ENCODE measurements around the gene RIT2.

RIT2 gene

DNA sequence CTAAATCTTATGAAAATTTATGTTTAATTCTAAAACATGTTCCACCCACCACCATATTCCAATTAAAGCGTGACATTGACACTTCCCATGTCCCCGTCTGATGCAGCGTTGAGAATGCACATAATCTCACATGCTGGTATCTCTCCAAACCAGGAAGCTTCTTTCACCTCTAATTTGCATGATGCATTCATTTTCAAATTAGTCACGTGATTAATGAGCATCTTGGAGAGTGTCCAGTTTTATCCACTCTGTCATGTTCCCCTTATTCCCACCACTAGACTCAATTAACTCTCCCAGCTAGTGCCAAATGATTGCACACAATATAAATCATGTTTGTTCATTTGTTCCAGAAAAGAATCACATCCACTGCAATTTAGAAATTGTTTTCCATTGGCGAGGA lies 105.8 kb downstream of the RIT2 start:
- DNase-seq: no peak

DNA sequence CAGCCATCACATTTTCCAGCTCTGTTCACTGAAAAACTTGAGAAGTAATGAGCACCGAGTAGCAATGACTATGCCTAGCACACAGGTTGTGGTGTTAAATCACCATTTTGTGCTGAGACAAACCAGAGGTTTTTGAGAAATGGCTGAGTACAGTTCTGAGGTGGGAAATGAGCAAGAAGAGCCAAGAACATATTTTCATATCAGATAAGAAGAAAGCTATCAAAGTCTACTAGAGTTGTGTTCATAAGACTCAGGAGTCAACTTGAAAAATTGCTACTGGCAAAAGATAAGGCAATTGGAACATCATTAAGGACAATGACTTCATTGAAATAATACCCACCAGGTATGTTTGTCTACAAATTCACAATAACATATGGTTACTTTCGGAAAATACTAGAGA lies 108.1 kb downstream of the RIT2 start:
- DNase-seq: no peak

DNA sequence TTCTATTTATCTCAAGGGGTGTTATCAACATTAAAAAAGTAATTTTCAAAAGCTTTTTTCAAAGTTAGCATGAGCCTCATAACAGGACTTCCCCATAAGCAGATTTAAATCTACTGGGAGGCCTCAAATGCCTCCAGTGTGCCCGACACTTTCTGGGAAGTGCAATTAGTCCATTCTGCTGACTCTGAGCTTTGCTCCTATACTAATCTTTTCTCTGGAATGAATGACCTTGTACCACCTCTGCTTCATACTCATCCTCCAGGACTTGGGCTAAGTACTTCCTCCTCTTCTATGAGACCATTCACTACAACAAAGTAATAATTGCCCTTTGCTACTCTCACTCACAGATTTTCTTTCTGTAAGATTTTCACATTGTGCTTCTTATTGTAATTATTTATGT lies 111.1 kb downstream of the RIT2 start:
- DNase-seq: no peak

DNA sequence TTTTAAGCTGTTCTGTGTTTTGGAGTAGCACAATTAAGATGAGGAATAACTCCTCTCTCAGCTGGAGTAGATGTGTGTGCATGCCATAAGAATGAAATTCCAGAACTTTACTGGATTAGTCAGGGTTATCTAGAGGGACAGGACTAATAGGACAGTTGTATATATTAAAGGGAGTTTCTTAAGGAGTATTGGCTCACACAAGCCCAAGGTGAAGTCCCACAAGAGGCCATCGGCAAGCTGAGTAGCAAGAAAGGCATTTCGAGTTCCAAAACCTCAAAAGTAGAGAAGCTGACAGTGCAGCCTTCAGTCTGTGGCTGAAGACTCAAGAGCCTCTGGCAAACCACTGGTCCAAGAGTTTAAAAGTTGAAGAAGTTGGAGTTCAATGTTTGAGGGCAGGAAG lies 113.7 kb downstream of the RIT2 start:
- DNase-seq: no peak

DNA sequence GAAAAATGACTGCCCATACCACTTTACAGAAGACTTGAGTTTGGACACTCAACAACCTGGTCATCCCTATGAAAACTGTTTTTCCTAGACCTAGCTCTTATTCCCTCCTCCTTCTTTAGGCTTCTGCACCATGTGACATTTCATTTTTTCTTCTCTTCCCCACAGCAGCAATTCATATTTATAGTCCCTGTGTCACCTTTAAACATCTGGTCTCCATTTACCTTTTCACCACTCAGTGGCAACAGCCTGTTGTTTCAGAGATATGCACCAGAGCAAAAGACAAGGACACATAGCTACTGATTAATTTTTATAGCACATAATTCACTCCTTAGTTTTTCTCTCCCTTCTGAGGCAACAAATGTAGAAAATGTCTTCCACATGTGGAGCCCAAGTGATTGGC lies 118.7 kb downstream of the RIT2 start:
- peak; percentile 23 for DNase-seq

DNA sequence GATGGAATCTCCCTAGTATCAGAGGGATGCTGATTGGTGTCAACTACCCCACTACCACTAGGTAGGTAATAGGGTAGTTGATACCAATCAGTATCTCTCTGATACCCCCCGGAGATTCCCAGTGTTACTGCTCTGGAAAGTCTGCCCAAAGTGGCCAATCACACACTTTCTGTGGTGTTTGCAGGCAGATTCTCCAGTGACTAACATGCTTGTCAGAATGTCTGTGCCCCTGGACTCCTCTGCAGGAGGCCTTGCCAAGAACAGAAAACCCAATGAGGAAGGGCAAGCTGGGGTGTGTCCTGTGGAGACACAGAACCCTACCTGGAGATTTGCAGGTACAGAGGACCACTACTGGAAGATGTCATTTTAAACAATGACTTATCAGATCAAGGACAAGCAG lies 135.1 kb downstream of the RIT2 start:
- DNase-seq: no peak

DNA sequence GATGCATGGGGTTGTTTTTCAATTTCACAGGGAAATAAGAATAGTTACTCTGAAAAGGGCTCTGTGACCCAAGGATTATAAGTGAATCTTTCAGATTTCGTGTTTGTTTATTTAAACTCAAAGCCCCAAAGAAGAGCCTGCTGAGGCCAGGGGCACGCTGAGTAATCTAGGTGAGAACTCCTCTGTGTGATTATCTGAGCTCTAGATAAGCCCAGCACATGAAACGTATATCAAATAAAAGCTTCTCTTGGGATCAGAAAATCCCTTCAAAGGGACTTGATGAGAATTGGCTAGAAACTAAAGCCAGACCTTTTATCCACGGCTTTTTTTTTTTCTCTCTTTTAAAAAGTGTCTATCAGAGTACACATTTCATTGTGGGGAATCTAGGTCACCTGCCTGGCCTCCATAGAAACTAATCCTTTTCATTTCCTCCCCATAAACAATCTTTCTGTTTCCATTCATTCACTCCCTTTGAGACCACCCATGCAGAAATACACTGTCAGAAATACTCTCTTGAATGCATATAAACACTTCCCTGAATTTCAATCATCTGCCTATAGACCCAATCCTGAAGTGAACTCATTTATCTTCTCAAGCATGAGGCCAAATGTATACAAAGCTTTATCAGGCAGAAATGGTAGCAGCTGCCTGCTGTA lies 137.4 kb downstream of the RIT2 start:
- peak; percentile 13 for DNase-seq

DNA sequence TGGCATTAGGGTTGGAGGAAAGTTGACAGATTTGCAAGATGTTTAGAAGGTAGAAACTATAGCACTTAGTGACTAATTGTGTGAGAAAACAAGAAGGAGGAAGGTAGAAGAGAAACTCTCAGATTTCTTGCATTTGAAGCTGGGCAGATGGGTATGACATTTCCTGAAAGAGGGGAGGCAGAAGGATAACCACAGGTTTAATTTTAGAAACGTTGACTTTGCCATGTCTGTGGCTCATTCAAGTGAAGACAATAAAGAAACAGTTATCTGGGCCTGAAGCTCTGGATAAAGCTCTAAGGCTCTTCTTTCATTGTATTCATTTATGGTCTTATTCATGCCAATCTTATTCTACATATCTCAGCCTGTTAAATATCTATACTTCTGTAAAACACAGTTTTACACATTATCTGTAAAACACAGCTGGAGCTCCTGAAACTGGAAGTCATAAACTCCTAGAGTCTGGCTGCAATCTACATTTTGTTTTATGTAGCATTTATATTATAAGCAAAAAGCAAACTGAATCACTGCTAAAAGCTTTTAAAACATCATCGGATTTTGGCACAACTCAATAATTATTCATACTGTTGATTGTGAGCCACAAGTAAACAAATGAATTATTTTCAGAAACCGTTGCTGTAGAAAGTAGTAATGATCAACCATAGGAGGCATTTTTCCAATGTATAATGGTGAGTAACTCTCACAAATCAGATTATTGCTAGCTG lies 138.5 kb downstream of the RIT2 start:
- no peak for DNase-seq

DNA sequence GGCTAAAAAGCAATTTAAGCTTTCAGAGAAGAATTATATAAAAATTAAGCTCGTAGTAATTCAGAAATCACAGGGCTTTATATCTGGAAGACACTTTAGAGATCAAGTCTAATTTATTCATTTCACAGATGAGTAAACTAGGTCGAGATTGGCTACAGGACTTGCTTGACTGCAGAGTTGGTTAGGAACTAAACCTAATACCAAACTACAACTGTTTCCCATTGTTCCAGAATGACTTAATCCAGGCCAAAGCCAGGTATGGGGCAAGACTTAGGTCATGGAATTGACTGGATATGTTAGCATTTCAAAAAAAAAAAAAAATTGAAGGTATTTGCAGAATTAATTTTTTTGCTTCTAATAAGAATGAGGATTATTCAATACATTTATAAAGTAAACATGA lies 146.1 kb downstream of the RIT2 start:
- no peak for DNase-seq

DNA sequence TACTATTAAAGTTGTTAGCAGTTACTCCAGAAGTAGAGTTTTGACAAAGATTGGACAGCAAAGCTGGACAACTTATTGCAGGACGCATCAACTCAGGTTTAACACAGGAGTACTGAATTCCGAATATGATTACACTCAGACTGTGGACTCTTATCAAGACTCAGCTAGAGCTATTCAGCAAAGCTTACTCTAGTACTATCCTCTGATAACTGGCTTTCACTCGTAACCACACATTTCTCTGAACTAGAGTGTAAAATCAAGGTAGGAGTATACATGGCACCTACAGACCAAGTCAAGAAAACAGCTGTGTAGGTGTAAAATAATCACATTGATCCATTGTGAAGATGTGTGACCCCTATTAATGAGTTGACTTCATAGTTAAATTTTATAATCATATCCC lies 154.2 kb downstream of the RIT2 start:
- DNase-seq: no peak

DNA sequence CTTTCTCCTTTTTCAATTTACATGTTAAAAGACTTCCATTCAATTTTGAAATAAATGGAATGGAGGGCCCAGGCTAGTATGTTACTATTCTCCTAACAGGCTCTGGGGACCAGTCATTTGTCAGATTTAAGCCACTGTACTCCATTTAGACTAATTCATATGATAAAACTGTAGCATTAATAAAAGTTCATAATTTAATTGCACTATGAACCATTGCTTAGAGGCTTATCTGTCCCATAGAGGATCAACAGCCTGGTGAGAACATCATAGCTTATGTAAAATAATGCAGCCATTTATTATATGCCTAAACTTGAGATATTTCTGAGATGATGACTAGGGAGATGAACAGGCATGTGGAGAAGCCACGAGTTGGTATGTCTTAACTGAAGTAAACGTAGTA lies 156.0 kb downstream of the RIT2 start:
- no peak for DNase-seq

DNA sequence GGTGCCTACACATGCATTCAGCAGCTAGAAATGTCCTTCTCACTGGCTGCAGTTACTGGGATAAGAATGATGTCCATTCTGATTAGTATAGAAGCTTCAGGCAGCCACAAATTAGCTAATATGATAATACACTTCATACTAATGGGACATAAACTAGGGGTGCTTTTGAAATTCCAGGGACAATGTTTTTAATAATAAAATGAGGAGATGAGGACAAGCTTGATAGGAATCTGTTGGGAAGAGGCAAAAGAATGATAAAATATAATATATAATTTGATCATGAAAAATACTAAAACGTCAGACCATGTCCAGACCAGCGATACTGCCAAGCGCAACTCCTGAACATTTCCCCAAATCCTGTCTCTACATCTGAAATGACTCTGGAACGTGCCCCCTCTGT lies 157.1 kb downstream of the RIT2 start:
- DNase-seq: no peak

DNA sequence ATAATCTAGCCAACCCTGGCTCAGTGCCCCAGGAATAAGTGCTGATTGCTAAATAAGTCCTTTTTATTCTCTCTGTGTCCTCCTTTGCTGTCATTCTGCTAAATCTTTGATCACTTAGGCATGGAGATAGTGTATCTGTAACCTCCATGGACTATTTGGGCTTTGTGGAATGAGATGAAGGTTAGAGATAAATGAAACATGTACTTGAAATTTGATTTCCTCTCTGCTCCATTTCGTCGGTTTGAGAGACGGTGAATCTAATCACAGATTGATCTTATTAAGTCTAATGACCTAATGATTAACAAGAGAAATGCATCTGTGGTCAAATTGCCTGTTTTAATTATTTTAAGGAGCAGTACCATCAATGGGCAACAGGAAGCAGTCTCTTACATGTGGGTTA lies 159.2 kb downstream of the RIT2 start:
- no peak for DNase-seq

DNA sequence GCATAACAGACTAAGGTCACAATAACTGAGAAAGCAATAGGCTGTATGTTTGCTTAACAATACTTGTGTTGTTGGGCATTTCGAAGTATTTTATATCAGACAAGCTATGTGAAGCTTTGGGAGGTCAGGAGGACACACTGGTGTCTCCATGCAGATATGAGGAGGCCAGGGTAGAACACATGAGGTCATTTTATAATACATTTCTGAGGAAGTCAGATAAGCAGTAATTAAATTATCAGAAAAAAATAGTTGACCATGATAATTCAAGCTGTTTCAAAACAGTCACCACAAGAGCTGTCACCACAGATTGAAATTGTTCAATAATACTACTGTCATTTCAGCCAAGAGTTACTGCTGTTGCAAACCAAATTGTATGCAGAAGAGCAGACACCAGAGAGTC lies 160.6 kb downstream of the RIT2 start:
- DNase-seq: no peak

DNA sequence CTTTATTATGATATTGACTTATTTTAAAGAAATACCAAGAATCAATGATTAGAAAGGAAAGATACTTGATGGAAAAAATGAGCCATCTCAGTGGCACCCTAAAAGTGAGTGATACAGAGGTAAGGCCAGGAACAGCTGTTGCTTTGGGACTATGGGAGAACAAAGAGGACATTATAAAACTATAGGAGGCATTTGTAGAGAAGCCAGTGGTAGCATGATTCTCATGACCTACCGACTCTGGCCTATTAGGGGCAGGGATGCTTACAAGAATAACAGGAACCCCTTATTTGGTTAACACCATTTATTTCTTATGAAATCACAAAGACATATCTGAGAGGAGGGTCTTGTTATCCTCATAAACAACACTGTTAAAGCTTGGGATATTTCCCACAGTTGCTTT lies 162.2 kb downstream of the RIT2 start:
- no peak for DNase-seq

DNA sequence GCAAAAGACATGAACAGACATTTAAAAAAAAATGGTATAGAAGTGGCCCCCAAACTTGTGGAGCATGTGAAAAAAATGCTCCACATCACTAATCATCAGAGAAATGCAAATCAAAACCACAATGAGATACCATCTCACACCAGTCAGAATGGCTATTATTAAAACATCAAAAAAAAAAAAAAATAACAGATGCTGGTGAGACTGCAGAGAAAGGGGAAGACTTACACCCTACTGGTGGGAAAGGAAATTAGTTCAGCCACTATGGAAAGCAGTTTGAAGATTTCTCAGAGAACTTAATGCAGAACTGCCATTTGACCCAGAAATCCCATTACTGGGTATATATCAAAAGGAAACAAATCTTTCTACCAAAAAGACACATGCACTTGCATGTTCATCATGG lies 164.8 kb downstream of the RIT2 start:
- no peak for DNase-seq

DNA sequence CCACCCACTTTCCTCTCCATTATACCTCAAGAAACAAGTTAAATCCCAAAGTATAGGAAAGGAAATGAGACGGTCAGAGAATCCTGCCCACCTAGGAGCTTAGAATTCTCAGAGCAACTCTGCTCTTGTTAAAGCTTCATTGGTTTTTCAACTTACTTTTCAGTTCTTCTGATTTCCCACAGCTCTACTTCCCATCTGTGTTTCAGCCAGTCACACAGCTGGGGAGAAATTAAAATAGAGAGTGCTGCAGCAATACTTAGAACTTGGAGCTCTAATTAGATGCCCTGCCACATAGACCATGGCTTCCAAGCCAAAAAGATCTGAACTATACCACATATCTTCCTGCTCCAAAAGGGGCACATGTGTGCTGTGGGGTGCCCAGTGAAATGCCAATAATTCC lies 166.7 kb downstream of the RIT2 start:
- no peak for DNase-seq

DNA sequence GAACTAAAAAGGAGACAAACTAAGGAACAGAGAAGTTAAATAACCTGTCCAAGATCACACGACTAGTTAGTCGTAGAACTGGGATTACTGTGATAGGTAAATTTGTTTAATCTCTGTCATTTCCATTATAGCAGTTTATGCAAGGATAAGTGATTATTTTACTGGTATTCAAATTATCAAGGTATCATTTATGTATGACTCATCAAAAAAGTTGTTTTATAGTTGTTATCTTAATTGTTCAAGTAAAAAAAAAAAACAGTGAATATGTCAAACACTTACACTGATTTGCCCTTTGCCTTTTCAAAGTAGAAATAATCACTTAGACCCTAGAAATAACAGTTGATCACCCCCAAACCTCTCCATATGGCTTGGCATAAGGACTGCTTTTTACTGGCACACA lies 173.6 kb downstream of the RIT2 start:
- no peak for DNase-seq

DNA sequence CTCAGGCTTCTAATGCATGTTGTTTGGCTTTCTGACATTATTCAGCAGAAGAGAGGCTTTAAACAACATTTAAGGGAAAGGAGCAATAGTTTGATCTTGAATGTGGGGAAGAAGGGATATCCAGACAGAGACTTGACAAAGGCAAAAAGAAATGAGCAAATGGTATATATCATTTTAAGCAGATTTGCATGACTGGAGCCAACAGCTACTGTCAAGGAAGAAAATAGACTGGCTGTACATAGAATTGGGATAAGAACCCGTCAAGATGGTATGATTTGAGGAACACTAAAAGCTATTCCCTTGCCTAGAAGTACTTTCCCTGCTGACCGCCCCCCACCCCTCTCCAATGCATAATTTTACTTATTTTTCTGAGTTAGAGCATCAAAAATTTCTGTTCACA lies 174.5 kb downstream of the RIT2 start:
- no peak for DNase-seq

DNA sequence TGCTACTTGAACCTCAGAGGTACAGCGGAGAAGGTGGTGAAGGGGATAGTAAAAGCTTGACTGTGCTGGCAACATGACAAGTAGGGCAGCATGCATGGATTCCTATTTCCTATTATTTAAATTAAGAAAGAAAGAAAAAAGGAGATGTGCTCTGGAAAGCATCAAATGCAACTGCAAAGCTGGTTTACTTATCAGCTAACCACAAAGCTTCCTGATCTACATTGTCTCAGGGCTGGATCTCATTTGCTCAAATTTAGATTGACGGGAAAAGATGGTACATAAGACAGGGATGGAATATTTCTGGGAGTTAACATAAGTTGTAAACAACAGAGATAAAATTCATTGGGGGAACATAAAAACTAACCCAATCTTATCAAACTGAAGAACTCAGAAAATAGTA lies 178.0 kb downstream of the RIT2 start:
- no peak for DNase-seq

DNA sequence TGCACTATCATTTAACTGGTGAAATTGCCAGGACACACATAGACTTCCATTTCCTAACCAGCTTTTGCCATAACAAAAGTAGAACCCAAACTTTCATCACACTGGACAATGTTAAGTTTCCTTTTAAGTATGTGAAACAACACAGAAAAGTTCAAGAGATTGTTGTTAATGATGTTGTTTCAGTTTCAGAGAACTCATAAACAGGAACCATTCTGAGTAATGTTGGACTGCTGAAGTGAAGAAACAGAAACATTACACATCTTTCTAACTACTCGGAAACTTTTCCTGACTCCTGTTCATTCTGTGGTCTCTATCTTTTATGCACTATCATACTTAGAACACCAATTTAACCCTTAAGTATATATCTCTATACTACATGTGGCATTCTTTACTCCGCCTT lies 179.2 kb downstream of the RIT2 start:
- DNase-seq: no peak

DNA sequence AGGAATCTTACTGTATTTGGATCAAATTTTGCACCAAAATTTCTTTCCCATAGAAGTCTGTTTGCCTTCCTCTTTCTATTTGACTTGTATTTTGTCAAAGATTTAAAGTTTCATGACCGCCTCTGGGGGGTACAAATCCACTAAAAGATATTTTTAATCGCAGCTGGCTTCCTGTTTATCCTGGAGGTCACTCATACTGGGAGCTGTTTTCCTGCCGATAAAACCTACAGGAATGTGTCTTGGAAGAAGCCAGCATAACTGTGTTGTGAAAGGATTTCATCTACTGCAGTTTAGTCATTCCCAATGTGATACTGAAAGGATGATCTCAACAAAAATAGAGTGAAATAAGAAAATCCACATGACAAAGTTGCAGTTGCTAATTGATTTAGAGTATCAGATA lies 184.0 kb downstream of the RIT2 start:
- DNase-seq: no peak

DNA sequence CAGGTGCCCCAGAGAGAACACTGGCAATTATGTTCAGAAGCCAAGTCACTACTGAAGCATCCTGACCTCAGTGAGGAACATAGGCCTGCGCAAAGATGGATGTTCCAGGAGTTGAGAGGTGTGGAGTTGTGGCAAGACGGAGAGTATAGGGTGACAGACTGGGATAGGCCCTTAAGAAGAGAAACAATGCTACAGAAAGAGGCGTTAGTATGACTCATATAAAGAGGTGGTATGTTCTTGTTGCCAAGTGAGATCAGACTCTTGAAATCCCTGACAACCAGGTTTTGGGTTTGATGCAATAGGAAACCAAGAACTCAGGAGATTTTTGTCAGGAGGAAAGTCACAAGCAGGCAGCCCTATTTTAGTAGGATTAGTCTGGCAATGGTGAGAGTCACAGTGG lies 185.6 kb downstream of the RIT2 start:
- no peak for DNase-seq

DNA sequence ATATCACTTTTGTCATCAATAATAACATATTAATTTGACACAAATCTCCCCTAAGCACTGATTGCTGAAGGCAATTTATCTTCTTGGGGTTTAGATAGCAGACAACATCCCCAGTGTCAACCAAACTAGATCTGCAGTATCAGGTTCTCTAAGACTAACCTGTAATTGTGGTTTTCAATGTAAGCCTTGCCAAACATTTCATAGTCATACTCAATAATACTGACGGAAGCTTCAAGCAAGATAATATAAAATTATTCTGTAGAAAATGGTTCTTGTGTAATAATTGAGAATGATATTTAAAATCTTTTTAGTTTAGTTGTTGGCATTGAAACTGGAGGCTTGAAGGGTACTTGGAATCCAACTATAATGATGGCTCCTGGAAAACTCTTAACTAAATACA lies 186.3 kb downstream of the RIT2 start:
- DNase-seq: no peak

DNA sequence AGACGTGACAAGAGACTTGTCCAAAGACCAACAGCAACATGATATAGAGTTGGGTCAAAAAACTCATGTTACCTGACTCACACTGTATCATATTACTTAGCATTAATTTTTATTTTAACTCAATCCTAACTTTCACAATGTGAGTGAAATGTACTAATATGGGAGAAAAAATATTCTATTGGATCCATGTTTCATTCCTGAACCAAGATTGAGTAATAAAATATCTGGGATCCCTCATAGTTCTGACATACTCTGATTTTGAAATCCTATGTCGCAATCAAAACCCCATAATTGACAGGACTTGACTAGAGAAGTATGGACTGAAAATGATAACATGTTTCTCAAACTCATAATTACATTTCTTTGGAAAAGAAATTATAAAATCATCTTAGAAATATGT lies 190.4 kb downstream of the RIT2 start:
- no peak for DNase-seq
